GM18870 (cell line): ENCODE results near the gene ATP4A.

ENCODE experiments used
- ATAC-seq: cut with Tn5 transposase; IDR thresholded peaks from one replicate; pipeline ENCODE4 v1.9.1; 2021; ENCODE audit warnings: moderate library complexity; ENCODE audit not compliant: unreplicated experiment

The ATP4A gene

DNA sequence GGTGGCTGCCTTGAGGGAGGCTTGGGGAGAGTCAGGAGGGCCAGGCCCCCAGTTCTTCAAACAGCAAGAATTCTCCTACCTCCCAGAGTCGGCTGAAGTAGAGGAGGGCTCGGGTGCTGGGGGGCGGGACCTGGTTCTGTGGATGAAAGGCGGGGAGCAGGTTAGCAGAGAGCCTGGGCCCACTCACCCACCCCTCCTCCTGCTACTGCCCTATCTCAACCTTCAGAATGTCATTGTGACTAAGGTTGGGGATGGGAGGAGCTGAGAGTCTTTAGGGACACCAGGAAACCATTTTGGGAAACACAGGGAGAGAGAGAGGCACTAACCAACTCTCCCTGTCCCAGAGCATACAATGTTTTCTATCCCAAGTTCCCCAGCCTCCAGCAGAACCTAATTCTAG is 60.7 kb downstream of the ATP4A start:
- ATAC-seq, result no peak

GRCh38 chr19:35501684-35502083 is 61.8 kb downstream of the ATP4A start:
- no peak for ATAC-seq

GRCh38 chr19:35500611-35501010 is 62.8 kb downstream of the ATP4A start:
- no peak for ATAC-seq
